K562 (cell line): ENCODE data around the gene GBF1. TPM values are rescaled to one million over a fixed set of nuclear protein-coding genes. Genes with fewer than 3 reads are reported as not detected.

Source experiments
- ATF4 ChIP-seq: fragments of 450-650 bp; formaldehyde crosslinking; IDR thresholded peaks from 2 replicates; pipeline ENCODE4 v1.4.0; 2022; ENCODE audit warnings: mild to moderate bottlenecking, moderate library complexity
- BCL6 ChIP-seq: fragments of 250-450 bp; sonication (Bioruptor Pico); IDR thresholded peaks from 2 replicates; pipeline ENCODE4 v1.4.0; 2020
- DACH1 ChIP-seq: fragments of 450-650 bp; IDR thresholded peaks from 2 replicates; pipeline ENCODE4 v1.6.1; 2018; ENCODE audit not compliant: partially characterized antibody
- ETS1 ChIP-seq: conservative IDR thresholded peaks from 2 replicates; pipeline ENCODE4 v1.6.1; 2011; ENCODE audit warnings: low read depth, mild to moderate bottlenecking, low read length; ENCODE audit not compliant: control insufficient read depth
- ETV6 ChIP-seq, 3 experiments: fragments of 150-350 bp in 1 of 3; sonication (generic) in 1 of 3; formaldehyde crosslinking in 1 of 3; IDR thresholded peaks; 2 replicates each; pipeline versions ENCODE4 v1.6.1 to v1.8.0; 2014 to 2022; ENCODE audit warnings: borderline replicate concordance in 2 of 3, low read depth in 2 of 3, antibody characterized with exemption in 1 of 3, low read length in 1 of 3, mild to moderate bottlenecking in 1 of 3, missing genetic modification reagents in 1 of 3
- FOXK1 ChIP-seq: sonication (generic); formaldehyde crosslinking; IDR thresholded peaks from 2 replicates; pipeline ENCODE4 v1.8.0; 2022; ENCODE audit warnings: missing genetic modification reagents, mild to moderate bottlenecking, borderline replicate concordance
- JUN ChIP-seq, 2 experiments: sonication (generic) in 1 of 2; formaldehyde crosslinking in 1 of 2; IDR thresholded peaks; 2 replicates each; pipeline versions ENCODE4 v1.6.1 to v1.8.0; 2012 to 2022; ENCODE audit warnings: borderline replicate concordance in 2 of 2, mild to moderate bottlenecking in 2 of 2, improper control_type of control experiment in 1 of 2, low read depth in 1 of 2, low read length in 1 of 2, missing genetic modification reagents in 1 of 2
- L3MBTL2 ChIP-seq: fragments of 450-650 bp; IDR thresholded peaks from 2 replicates; pipeline ENCODE4 v1.6.1; 2016; ENCODE audit warnings: mild to moderate bottlenecking, moderate library complexity
- LCOR ChIP-seq: sonication (generic); formaldehyde crosslinking; IDR thresholded peaks from 2 replicates; pipeline ENCODE4 v1.8.0; 2022; ENCODE audit warnings: mild to moderate bottlenecking, missing genetic modification reagents
- MTA3 ChIP-seq: fragments of 450-650 bp; formaldehyde crosslinking; IDR thresholded peaks from 2 replicates; pipeline ENCODE4 v1.6.1; 2017; ENCODE audit warnings: mild to moderate bottlenecking, borderline replicate concordance
- NCOA2 ChIP-seq, 2 experiments: fragments of 450-650 bp; IDR thresholded peaks; 2 replicates each; pipeline ENCODE4 v1.6.1; 2018; ENCODE audit warnings: mild to moderate bottlenecking in 2 of 2, moderate library complexity in 1 of 2; ENCODE audit not compliant: partially characterized antibody in 2 of 2
- NR4A1 ChIP-seq, 2 experiments: fragments of 250-450 bp in 1 of 2; fragments of 450-650 bp in 1 of 2; sonication (Bioruptor Pico) in 1 of 2; IDR thresholded peaks; 2 replicates each; pipeline versions ENCODE4 v1.4.0 to v1.6.1; 2016 to 2020; ENCODE audit warnings: mild to moderate bottlenecking in 2 of 2, missing compliant biosample characterization in 1 of 2, missing genetic modification characterization in 1 of 2, moderate library complexity in 1 of 2
- OTX1 ChIP-seq: fragments of 450-650 bp; formaldehyde crosslinking; IDR thresholded peaks from 2 replicates; pipeline ENCODE4 v1.4.0; 2022; ENCODE audit warnings: mild to moderate bottlenecking
- RAD21 ChIP-seq, 2 experiments: fragments of 250-450 bp in 1 of 2; fragments of 450-650 bp in 1 of 2; sonication (Bioruptor Pico) in 1 of 2; formaldehyde crosslinking in 1 of 2; IDR thresholded peaks in 1 of 2; conservative IDR thresholded peaks in 1 of 2; 2 replicates each; pipeline versions ENCODE4 v1.4.0 to v1.8.0; 2020 to 2022; ENCODE audit warnings: mild to moderate bottlenecking in 2 of 2, moderate library complexity in 1 of 2
- SMARCC2 ChIP-seq: fragments of 450-650 bp; IDR thresholded peaks from 2 replicates; pipeline ENCODE4 v1.6.1; 2017; ENCODE audit warnings: antibody characterized with exemption, moderate library complexity, mild to moderate bottlenecking, low read depth
- SUPT5H ChIP-seq: fragments of 450-650 bp; IDR thresholded peaks from 2 replicates; pipeline ENCODE4 v1.6.1; 2016
- TFAP4 ChIP-seq: sonication (generic); formaldehyde crosslinking; IDR thresholded peaks from 2 replicates; pipeline ENCODE4 v1.8.0; 2022; ENCODE audit warnings: missing genetic modification reagents, mild to moderate bottlenecking, moderate library complexity, borderline replicate concordance
- ZBTB17 ChIP-seq: fragments of 450-650 bp; formaldehyde crosslinking; IDR thresholded peaks from 2 replicates; pipeline ENCODE4 v1.4.0; 2020; ENCODE audit warnings: mild to moderate bottlenecking
- ZNF3 ChIP-seq: fragments of 250-450 bp; sonication (Bioruptor Pico); IDR thresholded peaks from 2 replicates; pipeline ENCODE4 v1.5.0; 2021; ENCODE audit warnings: mild to moderate bottlenecking, moderate library complexity
- ZNF311 ChIP-seq: fragments of 250-450 bp; sonication (Bioruptor Pico); IDR thresholded peaks from 2 replicates; pipeline ENCODE4 v1.4.0; 2020; ENCODE audit warnings: mild to moderate bottlenecking, moderate library complexity
- ZNF512 ChIP-seq: IDR thresholded peaks from 2 replicates; pipeline ENCODE4 v1.6.1; 2016; ENCODE audit warnings: missing genetic modification characterization, missing compliant biosample characterization
- ZZZ3 ChIP-seq: fragments of 450-650 bp; IDR thresholded peaks from 2 replicates; pipeline ENCODE4 v1.6.1; 2016; ENCODE audit warnings: antibody characterized with exemption, mild to moderate bottlenecking, moderate library complexity
- polyA plus RNA-seq, 8 experiments: library from polyadenylated mRNA; depleted of rRNA in 4 of 8; stranded (reverse) in 5 of 8; unstranded in 3 of 8; fragments of >200 nt; fragmentation: Nextera tagmentation in 2 of 8; fragmentation: Illumina TruSeq in 1 of 8; extraction: Ambion mirVana in 2 of 8; extraction: Trizol in 1 of 8; gene quantifications; 2 replicates each; pipeline versions ENCODE4 v1.2.1 to v1.2.3, GENCODE V29; 2011 to 2014; ENCODE audit warnings: inconsistent platforms in 1 of 8, missing spikeins in 1 of 8
- total RNA-seq, 7 experiments: library from RNA; depleted of rRNA in 6 of 7; stranded (reverse); fragments of >200 nt in 6 of 7; fragmentation: Illumina TruSeq in 2 of 7; extraction: Trizol in 2 of 7; gene quantifications; 2 replicates each; pipeline versions ENCODE4 v1.2.1 to v1.2.3, GENCODE V29; 2011 to 2021; ENCODE audit warnings: low replicate concordance in 1 of 7

GBF1 gene
- total and polyA plus RNA-seq, 9 of the 15 experiments (the other 6 are each of a cell fraction or from before 2014, with no cell fraction given) = 0.69 to 28.0 (median 10.3) TPM

- TF ChIP-seq ZNF512 (tag) = no peak
- no peak for TF ChIP-seq SMARCC2
- no peak for TF ChIP-seq ZNF311 (CRISPR knock-in tag)
- peak; percentile 75; the same call in 1 of the 2 replicates for TF ChIP-seq MTA3
- no peak for TF ChIP-seq FOXK1 (CRISPR knock-in tag)
- TF ChIP-seq ZZZ3 = no peak
- TF ChIP-seq JUN (IDR thresholded peaks at IDR 0.05; ENCODE audit: borderline replicate concordance, low read depth, low read length) = no peak
- TF ChIP-seq JUN (CRISPR knock-in tag; IDR thresholded peaks at IDR 0.05; ENCODE audit: borderline replicate concordance) = 0 out of 2 replicates have a peak, but pooled peaks have one; percentile 35
- peak; percentile 79 for TF ChIP-seq L3MBTL2
- TF ChIP-seq OTX1 = no peak
- no peak for TF ChIP-seq LCOR (CRISPR knock-in tag)
- no peak for TF ChIP-seq ZNF3 (CRISPR knock-in tag)
- no peak for TF ChIP-seq NCOA2 (IDR thresholded peaks at IDR 0.05; ENCODE audit: partially characterized antibody in 2 of 2)
- TF ChIP-seq ATF4 (CRISPR knock-in tag) = no peak
- peak; percentile 42; the same call in 1 of the 2 replicates for TF ChIP-seq SUPT5H
- TF ChIP-seq ETS1 = no peak; the same call in 1 of the 2 replicates
- TF ChIP-seq DACH1 = no peak
- peak; percentile 62 to 74 for TF ChIP-seq RAD21 (CRISPR knock-in tag; conservative IDR thresholded peaks at IDR 0.05 in 1 of 2, IDR thresholded peaks at IDR 0.05 in 1 of 2)
- TF ChIP-seq TFAP4 = peak; percentile 91
- TF ChIP-seq BCL6 (CRISPR knock-in tag) = no peak
- TF ChIP-seq NR4A1 (CRISPR knock-in tag; IDR thresholded peaks at IDR 0.05) = no peak
- TF ChIP-seq NR4A1 (tag; IDR thresholded peaks at IDR 0.05) = no peak
- TF ChIP-seq ETV6 (IDR thresholded peaks at IDR 0.05; ENCODE audit: borderline replicate concordance in 1 of 2, low read depth in 2 of 2, low read length in 1 of 2) = peak; percentile 24 to 82; a peak in 2 of 4 replicates
- TF ChIP-seq ETV6 (CRISPR knock-in tag; IDR thresholded peaks at IDR 0.05; ENCODE audit: borderline replicate concordance) = no peak
- TF ChIP-seq ZBTB17 (CRISPR knock-in tag) = peak; percentile 96
Observed at GRCh38 chr10:102399217-102400021, 154.1 kb downstream of the GBF1 start (continued).
